HG03095 (cell line): ENCODE data around the gene WLS.

Source experiments
- ATAC-seq: cut with Tn5 transposase; IDR thresholded peaks from one replicate; pipeline ENCODE4 v1.9.1; 2021; ENCODE audit warnings: moderate library complexity; ENCODE audit not compliant: unreplicated experiment

The WLS gene

DNA sequence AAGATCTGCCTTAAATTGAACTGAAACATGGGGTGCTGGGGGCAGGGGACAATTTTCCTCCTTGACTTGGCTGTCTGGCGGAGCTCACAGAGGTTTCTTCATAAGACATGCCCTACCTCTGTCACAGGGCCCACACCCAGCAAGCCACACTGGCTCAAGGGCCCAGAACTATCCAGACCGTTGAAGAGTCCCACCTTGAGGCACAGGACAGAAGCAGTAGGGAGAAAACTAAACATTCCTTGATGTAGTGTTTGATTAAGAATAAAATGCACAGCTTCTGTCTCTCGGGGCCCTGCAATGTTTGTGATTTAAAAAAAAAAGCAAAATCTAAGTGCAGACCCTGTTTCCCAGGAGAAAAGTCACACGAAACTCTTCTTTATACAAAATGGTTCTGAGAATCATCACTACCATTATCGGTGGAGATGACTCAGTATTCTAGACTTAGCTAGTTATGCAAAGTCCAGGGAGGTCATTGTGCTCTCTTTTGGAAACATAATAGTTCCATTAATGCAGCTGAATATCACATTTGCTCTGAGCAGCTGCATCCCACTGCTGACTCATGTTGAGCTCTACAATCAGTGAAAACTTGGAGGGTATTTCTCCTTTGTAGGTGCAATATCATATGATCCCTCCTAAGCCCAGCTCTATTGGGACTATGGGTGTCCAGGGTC lies 128.3 kb downstream of the WLS start:
- no peak for ATAC-seq

- ATAC-seq: no peak
These were observed 129.2 kb downstream of the WLS start for GRCh38 chr1:68103011-68103545.

- ATAC-seq: no peak
These were observed 130.5 kb downstream of the WLS start for GRCh38 chr1:68101829-68102228.

DNA sequence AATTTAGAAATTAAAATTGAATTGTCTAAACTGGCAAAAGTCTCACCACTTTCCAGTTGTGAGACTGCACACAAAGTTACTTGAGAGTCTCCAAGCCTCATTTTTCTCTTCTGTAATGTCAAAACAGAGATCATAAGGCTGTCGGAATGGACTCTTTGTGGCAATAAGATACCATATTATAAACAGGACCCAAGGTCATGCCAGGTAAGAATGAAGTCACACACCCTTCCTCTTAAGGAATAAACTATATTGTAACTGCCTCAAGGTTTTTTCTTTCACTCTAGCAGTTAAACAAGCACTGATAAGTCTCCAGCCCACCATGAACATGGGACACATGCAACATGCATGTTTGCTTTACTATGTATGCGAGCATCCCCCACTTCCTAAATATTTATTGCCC lies 131.8 kb downstream of the WLS start:
- ATAC-seq: no peak

DNA sequence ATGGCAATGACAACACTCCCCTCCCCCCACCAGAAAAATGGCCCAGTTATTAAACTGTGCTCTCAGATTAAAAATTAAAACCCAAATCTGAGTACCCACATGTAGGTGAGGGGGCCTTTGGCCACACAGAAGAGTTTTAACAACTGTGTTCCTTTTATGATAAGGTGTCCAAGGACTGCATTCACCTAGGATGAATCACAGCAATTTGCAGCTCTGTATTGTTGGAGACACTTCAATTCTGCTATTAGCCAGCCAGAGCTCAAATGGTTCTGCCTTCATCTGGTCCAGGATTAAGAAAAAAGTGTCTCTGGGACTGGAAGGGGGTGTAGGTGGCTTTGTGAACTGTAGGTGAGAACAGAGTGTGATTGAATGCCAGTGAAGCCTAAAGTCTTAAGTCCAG lies 138.6 kb downstream of the WLS start:
- ATAC-seq: no peak

DNA sequence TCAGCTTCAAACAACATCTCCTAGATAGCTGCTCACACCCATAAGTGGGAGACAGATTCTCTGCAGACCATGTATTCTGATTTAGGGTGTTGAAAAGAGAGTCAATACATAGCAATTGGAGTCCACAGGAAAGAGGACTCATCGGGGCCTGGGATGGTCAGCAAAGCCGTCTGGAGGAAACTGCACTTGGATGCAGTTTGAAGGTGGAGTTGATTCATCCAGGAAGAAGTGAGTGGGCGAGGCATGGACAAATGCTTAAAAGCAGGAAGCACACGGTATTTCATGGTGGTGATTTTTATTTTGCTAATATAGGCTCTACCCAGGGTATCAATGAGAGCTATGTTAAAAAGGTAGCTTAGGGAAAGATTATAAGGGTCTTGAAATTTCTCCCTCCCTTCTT lies 145.1 kb downstream of the WLS start:
- no peak for ATAC-seq

GRCh38 chr1:68085752-68086151 lies 146.6 kb downstream of the WLS start:
- no peak for ATAC-seq

DNA sequence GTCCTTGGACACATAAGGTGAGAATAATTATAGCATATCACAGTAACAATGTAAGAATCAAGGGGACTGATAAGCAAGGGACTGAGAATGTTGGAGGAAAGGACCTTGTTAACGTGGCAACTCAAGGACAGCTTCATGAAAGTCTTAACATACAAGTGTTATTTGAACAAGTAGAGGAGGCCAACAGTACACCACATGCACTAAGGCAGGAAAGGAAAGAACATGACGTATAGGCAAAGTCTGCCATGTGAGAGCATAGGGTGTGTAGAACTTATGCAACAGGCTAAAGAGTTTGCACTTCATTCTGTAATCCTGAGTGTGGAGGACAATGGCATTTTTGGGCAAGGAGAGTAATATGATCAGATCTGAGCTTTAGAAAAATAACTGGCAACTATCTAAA lies 148.6 kb downstream of the WLS start:
- no peak for ATAC-seq

DNA sequence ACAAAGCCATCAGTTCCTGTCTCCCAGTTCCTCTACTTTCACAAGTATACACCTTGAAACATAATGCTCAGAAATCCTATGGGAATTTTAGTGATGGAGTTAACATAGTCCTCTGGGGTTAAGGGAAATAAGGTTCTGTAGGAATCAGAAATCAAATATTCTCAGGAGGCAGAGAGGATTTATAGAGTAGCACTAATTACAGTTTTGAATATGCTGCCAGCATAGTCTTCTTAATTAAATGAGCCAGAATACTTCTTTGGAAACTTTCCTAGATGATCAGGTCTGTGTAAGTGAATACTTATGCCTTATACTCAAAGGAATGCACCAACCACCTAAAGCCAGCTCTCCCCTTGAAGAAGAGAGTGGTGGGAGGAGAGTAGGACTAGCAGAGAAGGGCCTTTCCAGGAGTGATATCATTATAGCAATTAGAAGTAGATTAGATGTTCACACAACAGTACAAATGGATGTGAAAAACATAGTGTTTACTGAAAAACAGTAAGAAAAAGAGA lies 150.5 kb downstream of the WLS start:
- ATAC-seq: no peak

GRCh38 chr1:68078647-68079046 lies 153.7 kb downstream of the WLS start:
- no peak for ATAC-seq
